COLO829 (cell line): ENCODE measurements around the gene COX4I1.
"Not testable (repeated sequence)": the region's sequence is repeated elsewhere in the genome, so short reads cannot be mapped to it uniquely, and the experiment has no call there.

Source experiments
- DNase-seq: peaks from one replicate; pipeline ENCODE4 v3.0.0; 2012; ENCODE audit warnings: low spot score

COX4I1 gene

DNA sequence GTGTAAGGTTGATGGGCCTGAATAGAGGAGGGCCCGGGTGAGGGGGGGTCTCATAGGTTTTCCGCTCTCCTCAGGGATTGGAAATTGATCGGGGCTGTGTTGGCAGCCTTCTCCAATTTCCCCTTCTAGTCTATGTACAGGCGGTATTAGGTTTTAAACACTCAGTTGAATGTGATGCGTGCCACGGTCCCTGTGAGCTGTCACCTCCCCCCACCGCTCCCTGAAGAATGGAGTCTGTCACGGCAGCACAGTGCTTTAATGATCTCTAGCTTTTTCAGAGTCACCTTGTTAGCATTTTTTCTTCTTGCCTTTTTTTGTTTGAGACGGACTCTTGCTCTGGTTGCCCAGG lies 800 bp downstream of the COX4I1 start:
- peak; percentile 4 for DNase-seq

DNA sequence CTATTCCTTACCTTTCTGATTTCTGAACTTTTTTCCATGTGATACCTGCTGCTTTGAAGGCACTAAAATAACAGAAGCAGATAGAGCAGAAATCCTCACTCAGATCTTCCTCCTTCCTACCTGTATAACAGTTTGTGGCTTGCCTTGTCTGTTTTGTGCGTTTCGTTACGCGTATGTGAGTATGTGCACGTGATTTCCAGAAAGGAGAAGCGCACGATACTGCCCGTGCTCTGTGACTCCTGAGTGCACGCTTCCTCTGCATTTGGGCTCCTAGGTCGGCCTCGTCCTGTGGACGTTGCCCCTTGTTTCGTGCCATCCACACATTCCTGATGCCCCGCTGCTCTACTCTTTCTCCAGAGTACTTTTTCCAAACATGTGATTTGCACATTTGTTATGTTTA lies 4.1 kb downstream of the COX4I1 start:
- DNase-seq = no peak

DNA sequence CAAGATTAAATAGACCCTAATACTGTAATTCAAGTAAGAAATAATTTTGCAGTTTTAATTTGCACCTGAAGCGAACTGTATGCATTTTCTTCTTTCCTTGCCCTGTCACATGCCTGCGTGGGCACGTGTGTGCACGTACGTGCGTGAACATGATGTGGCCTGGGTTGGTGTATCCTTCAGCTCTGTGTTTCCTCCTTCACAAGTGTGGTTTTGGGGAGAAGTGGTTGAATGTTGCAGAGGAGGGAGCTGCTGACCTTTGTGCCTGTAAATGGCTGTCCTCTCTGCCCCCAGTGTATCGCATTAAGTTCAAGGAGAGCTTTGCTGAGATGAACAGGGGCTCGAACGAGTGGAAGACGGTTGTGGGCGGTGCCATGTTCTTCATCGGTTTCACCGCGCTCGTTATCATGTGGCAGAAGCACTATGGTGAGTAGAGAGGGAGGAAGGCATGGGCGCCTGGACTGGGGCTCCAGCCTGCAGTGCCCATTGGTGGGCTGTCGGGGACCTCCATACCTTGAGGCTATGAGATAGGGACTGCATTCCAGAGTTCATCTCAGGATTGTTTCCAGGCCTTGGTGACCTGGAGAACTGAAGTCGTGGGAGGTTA lies 6.0 kb downstream of the COX4I1 start:
- DNase-seq = no peak

DNA sequence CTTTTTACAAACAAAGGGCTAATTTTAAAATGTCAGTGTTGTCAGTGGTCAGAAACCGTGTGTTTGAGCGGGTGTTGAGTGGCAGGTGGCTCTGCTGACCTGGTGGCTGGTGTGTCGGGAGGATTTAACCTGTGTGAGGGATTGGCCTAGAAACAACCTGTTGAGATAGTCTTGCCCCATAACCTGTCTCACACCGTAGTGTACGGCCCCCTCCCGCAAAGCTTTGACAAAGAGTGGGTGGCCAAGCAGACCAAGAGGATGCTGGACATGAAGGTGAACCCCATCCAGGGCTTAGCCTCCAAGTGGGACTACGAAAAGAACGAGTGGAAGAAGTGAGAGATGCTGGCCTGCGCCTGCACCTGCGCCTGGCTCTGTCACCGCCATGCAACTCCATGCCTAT lies 7.0 kb downstream of the COX4I1 start:
- no peak for DNase-seq

DNA sequence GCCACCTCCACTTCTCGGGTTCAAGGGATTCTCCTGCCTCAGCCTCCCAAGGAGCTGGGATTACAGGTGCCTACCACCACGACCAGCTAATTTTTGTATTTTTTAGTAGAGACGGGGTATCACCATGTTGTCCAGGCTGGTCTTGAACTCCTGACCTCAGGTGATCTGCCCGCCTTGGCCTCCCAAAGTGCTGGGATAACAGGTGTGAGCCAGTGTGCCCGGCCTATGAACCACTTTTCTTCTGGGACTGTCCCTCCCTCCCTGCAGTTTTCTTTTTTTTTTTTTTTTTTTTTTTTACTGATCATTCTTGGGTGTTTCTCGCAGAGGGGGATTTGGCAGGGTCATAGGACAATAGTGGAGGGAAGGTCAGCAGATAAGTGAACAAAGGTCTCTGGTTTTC lies 7.8 kb downstream of the COX4I1 start:
- DNase-seq = not testable (repeated sequence)

DNA sequence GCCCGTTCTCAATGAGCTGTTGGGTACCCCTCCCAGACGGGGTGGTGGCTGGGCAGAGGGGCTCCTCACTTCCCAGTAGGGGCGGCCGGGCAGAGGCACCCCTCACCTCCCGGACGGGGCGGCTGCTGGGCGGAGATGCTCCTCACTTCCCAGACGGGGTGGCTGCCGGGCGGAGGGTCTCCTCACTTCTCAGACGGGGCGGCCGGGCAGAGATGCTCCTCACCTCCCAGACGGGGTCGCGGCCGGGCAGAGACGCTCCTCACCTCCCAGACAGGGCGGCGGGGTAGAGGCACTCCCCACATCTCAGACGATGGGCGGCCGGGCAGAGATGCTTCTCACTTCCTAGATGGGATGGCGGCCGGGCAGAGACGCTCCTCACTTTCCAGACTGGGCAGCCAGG lies 8.6 kb downstream of the COX4I1 start:
- not testable (repeated sequence) for DNase-seq

DNA sequence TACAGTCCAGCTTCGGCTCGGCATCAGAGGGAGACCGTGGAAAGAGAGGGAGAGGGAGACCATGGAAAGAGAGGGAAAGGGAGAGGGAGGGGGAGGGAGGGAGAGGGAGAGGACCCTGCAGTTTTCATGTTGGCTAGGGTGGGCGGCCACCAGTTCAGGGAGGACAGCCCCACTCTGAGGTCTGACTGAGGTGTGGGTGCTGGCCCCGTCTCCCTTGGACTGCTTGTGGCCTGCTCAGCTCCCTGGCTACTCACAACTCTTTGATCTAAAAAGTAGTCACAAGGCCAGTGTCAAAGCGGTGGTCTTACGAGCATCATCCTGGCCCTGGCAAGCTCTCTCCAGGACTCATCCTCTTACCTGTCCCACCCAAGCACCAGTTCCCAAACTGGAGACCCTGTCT lies 9.4 kb downstream of the COX4I1 start:
- no peak for DNase-seq

DNA sequence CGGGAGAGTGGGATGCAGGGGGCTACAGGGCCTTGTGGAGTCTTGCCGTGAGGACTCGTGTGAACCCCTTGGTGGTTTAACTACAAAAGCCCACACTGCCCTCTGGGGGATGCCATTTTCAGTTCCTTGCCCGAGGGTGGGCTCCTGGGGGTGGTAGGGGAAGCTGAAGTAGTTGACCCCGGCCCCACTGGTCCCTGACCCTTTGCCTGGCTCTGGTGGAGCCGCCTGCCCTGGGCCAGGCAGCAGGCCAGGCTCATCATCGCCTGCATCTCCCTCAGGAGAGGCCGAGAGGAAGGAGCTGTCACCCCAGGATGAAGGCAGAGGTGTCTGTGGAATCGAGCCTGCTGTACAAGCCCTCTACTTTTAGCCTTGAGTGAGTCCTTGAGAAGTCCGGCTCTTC lies 10.2 kb downstream of the COX4I1 start:
- DNase-seq = no peak

DNA sequence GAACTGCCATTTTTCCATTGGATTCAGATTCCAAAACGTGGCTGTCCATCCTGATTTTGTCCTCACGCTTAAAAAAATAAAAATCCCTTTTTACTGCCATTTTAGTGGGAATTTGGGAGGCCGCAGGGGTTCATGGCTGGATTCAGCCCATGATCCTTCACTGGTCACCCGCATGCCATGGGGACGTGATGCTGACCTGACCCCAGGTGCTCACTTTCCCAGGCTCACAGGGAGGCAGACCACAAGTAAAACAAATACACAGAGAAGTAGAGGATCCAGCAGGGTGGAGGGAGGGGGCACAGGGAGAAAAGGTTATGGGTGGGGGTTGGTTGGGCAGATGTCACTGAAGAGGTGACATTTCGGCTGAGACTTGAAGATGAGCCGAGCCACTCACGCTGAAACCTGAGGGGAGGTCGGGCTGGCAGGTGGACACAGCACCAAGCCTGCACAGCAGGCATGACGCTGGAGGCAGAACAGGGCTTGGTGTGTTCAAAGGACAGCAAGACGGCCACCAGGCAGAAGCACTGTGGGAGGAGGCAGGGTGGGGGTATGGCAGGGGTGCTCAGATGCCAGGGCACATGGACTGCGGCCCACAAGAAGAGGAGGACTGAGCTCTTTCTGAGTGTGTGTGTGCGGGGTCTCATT lies 10.7 kb downstream of the COX4I1 start:
- DNase-seq = no peak

DNA sequence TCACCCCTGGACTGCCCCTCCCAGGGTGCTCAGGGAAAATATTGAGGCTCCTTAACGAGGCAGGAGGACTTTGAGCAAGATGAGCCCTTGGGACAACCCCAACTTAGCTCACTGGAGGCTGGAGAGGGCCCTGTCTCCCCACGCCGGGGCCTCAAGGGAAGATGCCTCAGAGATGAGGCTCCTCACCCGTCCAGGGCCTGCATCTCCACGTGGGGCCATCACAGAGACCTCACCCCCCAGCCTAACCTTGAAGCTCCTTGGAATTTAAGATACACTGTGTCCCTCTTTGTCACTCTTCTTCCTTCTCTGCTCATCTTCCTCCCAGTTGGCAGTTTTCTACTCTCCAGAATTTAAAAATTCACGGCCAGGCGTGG lies 11.2 kb downstream of the COX4I1 start:
- DNase-seq = no peak

DNA sequence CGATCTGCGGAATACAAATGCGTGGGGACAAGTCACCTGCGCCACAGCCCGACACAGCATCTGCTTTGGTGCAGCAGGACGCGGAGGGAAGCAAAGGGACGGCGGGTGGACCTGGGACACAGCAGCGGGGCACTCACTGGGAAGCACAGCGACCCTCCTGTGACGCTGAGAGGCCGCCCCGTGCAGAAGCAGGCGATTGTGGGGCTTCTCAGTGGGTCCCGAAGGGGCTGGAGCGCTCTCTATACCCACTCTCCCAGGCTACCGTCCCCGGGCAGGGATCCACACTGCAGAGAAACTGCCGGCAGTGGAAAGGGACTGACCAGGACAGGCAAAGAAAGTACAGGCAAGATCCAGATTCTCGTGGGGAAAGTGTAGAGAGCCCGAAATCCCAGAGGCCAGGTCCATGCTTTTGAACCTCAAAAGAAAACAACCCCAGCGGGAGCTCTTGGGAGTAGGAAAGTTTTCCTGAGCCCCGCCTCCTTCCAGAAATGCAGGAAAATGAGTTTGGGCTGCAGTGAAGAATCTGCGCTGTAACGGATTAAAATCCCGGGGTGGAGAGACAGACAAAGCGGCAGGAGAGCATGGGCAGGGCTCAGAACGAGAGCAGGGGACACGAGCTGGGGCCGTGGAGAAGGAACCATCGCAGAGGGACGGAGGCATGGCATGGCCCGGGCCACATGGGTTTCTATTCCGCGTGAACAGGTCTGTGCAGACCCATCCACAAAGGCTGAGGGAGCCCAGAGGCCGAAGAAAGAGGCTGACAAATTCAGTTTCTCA lies 12.7 kb downstream of the COX4I1 start:
- DNase-seq = no peak

DNA sequence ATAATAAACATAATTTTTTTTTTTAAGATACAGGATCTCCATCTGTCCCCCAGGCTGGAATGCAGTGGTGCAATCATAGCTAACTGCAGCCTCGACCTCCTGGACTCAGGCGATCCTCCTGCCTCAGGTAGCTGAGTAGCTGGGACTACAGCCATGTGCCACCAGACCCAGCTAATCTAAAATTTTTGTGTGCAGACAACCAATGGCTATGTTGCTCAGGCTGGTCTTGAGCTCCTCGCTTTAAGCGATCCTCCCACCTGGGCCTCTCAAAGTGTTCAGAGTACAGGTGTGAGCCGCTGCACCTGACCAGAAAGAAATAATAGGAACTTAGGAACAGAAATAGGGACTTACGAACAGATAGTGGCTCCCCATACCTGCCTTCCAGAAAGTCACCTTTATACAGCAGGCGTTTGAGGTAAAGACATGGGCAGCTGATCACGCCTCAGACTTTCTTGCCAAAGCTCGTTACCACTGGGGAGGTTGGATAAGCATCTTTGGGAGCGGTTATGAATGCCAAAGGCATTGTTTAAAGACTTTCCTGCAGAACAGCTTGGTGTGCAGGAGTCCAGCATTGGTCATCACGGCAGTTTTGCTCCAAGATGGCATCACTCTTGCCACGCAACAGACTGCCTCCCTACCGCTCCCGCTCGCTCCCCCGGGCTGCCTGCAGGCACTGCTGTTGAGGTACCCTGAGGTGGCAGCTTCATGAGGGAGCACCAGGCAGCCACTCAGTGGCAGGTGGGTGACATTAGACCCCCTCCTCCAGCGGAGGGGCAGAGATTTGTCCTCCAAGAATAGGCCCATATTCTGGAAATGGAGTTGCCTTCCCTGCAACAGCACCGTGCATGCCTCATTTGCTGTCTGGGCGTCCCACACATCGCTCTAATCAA lies 13.6 kb downstream of the COX4I1 start:
- DNase-seq = no peak

DNA sequence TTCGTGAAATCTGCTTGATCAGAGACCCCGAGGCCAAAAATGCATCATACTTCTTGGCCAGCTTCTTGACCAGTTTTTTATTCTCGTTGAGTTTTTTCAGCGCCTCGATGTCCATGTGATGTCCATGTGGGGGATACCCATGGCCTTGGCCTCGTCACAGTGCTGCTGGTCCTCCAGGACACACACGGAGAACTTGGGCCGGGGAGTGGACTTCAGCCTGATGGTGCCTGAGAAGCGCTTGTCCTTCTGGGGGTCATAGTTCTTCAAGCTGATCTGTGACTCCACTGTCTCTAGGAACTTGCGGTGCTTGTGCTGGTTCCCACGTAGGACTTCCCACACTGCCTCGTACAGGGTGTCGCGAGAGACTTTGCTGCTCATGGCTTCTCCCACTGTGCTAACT lies 16.7 kb downstream of the COX4I1 start:
- DNase-seq = no peak

DNA sequence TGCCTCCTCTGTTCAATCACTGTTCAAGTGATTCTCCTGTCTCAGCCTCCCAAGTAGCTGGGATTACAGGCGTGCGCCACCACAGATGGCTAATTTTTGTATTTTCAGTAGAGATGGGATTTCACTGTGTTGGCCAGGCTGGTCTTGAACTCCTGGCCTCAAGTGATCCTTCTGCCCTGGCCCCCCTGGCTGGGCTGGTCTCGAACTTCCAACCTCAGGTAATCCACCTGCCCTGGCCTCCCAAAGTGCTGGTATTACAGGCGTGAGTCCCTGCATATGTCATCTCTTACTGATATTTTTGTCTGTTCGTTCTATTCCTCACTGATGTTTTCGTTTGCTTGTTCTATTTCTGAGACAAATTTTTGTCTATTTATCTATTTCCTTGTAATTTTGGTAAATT lies 17.7 kb downstream of the COX4I1 start:
- DNase-seq = not testable (repeated sequence)

DNA sequence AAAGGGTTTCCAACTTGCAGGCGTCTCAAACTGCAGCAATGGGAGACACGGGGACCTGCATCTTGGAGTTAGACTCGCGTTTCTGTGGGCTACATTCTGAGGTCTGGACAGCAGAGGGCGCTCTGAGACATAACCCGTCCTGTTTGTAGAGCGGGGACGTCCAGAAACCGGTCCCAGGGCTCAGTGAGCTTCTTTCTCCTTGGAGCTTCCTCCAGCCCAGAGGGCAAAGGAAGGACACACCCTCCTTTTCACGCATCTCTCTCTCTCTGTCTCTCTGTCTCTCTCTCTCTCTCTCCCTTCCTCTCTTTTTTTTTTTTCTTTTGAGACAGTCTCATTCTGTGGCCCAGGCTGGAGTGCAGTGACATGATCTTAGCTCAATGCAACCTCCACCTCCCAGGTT lies 19.8 kb downstream of the COX4I1 start:
- peak; percentile 67 for DNase-seq

DNA sequence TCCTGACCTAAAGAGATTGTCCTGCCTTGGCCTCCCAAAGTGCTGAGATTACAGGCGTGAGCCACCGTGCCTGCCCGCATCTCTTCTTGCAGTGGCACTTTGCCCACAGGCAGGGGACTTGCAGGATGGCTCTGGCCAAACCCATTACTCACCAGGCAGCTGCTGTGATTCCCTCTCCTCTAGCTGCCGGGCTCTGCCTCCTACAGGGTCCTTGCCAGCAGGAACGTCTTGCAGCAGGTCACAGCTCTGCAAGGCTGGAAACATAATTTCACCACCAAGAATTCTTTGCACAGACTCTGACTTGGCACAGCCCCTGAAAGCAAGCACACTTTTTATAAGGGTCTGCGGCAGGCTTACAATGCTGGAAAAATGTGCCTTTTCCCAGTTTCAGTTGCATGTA lies 20.3 kb downstream of the COX4I1 start:
- no peak for DNase-seq

DNA sequence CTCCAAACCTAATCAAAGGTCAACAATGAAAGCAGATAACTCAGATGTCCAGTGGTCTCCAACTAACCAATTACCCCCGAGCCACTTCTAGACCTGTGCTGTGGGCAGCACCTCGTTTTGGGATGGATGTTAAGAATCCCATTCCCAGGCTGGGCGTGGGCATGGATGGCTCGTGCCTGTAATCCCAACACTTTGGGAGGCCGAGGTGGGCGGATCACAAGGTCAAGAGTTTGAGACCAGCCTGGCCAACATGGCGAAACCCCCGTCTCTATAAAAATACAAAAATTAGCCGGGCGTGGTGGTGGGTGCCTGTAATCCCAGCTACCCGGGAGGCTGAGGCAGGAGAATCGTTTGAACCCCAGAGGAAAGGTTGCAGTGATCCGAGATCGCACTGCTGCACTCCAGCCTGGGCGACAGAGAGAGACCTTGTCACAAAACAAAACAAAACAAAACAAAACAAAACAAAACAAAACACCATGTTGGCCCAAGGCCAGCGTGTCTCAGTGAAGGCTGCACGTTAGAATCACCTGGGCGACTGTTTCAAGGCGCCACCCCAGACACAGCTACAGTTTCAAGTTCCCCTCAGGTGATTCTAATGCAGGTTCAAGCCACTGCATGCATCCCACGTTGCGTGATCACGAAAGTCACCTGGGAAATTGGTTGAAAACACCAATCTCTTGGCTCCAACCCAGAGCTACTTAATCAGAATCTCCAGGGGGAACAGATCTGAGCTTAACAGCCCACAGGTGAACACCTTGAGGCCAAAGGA lies 21.3 kb downstream of the COX4I1 start:
- DNase-seq = no peak

DNA sequence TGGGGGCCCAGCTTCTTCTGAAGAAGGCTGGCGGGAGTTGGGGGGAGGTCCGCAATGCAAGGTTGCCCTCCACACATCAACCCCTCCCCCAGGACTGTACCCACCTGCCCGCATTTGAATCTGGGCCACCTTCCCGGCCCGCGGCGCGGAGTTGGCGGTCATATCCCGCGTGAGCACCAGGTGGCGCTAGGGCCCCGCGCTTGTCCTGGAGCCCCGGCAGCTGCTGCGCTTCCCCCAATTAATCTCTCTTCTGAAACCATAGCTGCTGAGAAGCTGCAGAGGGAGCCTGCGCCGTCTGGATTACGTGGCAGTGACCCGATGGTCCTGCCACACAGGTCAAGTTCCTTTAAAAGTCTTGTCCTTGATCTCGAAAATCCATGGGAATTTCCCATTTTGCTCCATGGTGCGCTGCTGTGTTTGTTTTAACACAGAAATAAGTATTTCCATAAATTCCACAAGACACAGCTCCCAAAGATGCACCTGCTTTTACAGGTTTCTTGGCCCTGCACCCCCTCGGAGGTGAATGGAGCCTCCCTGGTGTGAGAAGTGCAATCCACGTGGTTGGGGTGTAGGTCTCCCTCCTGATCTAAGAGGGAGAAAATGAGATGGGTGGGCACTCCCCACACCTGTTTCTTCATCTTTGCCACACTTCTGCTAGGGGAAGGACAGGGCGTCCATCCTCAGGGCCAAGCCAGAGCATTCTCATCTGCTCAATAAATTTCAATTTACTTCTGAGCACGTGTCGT lies 22.1 kb downstream of the COX4I1 start:
- peak; percentile 67 for DNase-seq

DNA sequence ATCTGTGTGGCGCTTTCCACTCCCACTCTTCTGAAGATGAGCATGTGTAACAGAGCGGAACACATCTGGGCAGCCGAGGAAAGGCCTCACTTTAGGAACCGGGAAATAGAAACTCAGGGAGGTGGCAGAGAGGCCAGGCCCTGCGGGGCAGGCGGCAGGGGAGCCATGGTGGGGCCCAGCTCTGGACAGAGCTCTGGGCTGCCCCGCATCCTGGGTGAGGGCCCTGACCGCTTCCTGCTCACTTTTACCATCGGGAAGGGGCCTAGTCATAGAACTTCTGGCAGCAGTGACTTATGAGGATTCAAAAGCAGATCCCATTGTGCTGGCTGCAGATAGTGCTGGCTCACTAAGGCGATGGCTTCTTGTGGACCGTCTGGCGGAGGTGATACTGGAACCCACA lies 22.6 kb downstream of the COX4I1 start:
- DNase-seq = no peak

DNA sequence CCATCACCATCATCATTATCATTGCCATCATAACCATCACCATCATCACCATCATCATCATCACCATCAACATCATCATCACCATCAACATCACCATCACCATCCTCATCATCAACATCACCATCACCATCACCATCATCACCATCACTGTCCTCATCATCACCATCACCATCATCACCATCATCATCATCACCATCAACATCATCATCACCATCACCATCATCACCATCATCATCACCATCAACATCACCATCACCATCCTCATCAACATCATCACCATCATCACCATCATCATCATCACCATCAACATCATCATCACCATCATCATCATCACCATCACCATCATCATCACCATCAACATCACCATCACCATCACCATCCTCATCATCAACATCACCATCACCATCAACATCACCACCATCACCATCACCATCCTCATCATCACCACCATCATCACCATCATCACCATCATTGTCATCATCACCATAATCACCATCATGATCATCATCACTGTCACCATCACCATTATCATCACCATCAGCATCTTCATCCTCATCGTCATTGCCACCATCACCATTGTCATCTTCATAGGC lies 23.9 kb downstream of the COX4I1 start:
- no peak for DNase-seq
